Mesothelial cell of epicardium (in vitro differentiated cells): ENCODE measurements around the gene FANCE. TPM values are rescaled to one million over a fixed set of nuclear protein-coding genes. Genes with fewer than 3 reads are reported as not detected.
A peak's percentile ranks its signal among the peaks of the same experiment; 100 is the strongest.

Experiments
- DNase-seq, 2 experiments: peaks; one replicate each; pipeline ENCODE4 v3.0.0; 2021; ENCODE audit warnings: low spot score in 2 of 2; ENCODE audit not compliant: unreplicated experiment in 2 of 2
- H3K27ac Mint-ChIP-seq: 2 replicates; pipeline ENCODE4 v1.8.0; 2021; ENCODE audit warnings: mixed read lengths
- H3K27me3 Mint-ChIP-seq: 2 replicates; pipeline ENCODE4 v1.8.0; 2021; ENCODE audit warnings: low read depth, mixed read lengths
- H3K36me3 Mint-ChIP-seq: 2 replicates; pipeline ENCODE4 v1.8.0; 2021; ENCODE audit warnings: mixed read lengths
- H3K4me1 Mint-ChIP-seq: 2 replicates; pipeline ENCODE4 v1.8.0; 2021; ENCODE audit warnings: mixed read lengths
- H3K4me3 Mint-ChIP-seq: 2 replicates; pipeline ENCODE4 v1.8.0; 2021; ENCODE audit warnings: mild to moderate bottlenecking, moderate library complexity, mixed read lengths
- H3K9me3 Mint-ChIP-seq: 2 replicates; pipeline ENCODE4 v1.8.0; 2021; ENCODE audit warnings: mixed read lengths
- total RNA-seq: library from RNA; stranded (reverse); gene quantifications from 3 replicates; pipeline ENCODE4 v1.2.1, GENCODE V29; 2021
- TF ChIP-seq, protein P1 (sequence below): fragments of 200-600 bp; sonication (generic); IDR thresholded peaks from one replicate; pipeline ENCODE4 v1.5.0; 2021; ENCODE audit warnings: antibody characterized with exemption; ENCODE audit not compliant: unreplicated experiment

The FANCE gene
- total RNA-seq, 1 donor from 2014 or later: 8.0 TPM

- peak overlapping the region; percentile 11 for H3K27ac Mint-ChIP-seq
- TF ChIP-seq, protein P1, sequence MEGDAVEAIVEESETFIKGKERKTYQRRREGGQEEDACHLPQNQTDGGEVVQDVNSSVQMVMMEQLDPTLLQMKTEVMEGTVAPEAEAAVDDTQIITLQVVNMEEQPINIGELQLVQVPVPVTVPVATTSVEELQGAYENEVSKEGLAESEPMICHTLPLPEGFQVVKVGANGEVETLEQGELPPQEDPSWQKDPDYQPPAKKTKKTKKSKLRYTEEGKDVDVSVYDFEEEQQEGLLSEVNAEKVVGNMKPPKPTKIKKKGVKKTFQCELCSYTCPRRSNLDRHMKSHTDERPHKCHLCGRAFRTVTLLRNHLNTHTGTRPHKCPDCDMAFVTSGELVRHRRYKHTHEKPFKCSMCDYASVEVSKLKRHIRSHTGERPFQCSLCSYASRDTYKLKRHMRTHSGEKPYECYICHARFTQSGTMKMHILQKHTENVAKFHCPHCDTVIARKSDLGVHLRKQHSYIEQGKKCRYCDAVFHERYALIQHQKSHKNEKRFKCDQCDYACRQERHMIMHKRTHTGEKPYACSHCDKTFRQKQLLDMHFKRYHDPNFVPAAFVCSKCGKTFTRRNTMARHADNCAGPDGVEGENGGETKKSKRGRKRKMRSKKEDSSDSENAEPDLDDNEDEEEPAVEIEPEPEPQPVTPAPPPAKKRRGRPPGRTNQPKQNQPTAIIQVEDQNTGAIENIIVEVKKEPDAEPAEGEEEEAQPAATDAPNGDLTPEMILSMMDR: no peak
- DNase-seq: peak in 1 of 2 experiments; percentile 65
- no peaks in the 10 kb centered on the region for H3K9me3 Mint-ChIP-seq
- peaks cover 17% of the 10 kb centered on the region for H3K36me3 Mint-ChIP-seq
- H3K27me3 Mint-ChIP-seq: no peaks in the 10 kb centered on the region
- H3K4me1 Mint-ChIP-seq: peaks cover 12% of the 10 kb centered on the region
- no peak overlapping the region for H3K4me3 Mint-ChIP-seq
These were observed 36.9 kb upstream of the FANCE start for GRCh38 chr6:35415065-35415891.

GRCh38 chr6:35417979-35418661 is 34.0 kb upstream of the FANCE start:
- no peaks in the 10 kb centered on the region for H3K27me3 Mint-ChIP-seq
- H3K4me1 Mint-ChIP-seq: peaks cover 12% of the 10 kb centered on the region
- no peak for DNase-seq
- H3K4me3 Mint-ChIP-seq: no peak overlapping the region
- H3K9me3 Mint-ChIP-seq: no peaks in the 10 kb centered on the region
- H3K27ac Mint-ChIP-seq: no peak overlapping the region
- H3K36me3 Mint-ChIP-seq: peaks cover 13% of the 10 kb centered on the region
- TF ChIP-seq, protein P1: no peak

GRCh38 chr6:35419417-35419816 is 32.7 kb upstream of the FANCE start:
- peaks cover 12% of the 10 kb centered on the region for H3K36me3 Mint-ChIP-seq
- H3K4me1 Mint-ChIP-seq: peaks cover 12% of the 10 kb centered on the region
- TF ChIP-seq, protein P1: no peak
- no peak overlapping the region for H3K27ac Mint-ChIP-seq
- no peaks in the 10 kb centered on the region for H3K27me3 Mint-ChIP-seq
- H3K9me3 Mint-ChIP-seq: no peaks in the 10 kb centered on the region
- no peak for DNase-seq
- H3K4me3 Mint-ChIP-seq: no peak overlapping the region

GRCh38 chr6:35419961-35420360 is 32.2 kb upstream of the FANCE start:
- Mint-ChIP-seq H3K27ac (no peak overlapping the region), H3K4me3 (no peak overlapping the region), H3K36me3 (peaks cover 12% of the 10 kb centered on the region), H3K27me3 (no peaks in the 10 kb centered on the region), H3K4me1 (peaks cover 8% of the 10 kb centered on the region), H3K9me3 (no peaks in the 10 kb centered on the region)
- TF ChIP-seq, protein P1: no peak
- DNase-seq: no peak

- Mint-ChIP-seq H3K36me3 (peaks cover 31% of the 10 kb centered on the region), H3K4me1 (peaks cover 4% of the 10 kb centered on the region), H3K27ac (peak overlapping the region; percentile 89), H3K27me3 (no peaks in the 10 kb centered on the region), H3K9me3 (peaks cover 14% of the 10 kb centered on the region), H3K4me3 (no peak overlapping the region)
- TF ChIP-seq, protein P1: no peak
- no peak for DNase-seq
These were observed 26.9 kb upstream of the FANCE start for GRCh38 chr6:35425284-35425683.
